ENCODE measurements around the gene NPFF. TPM values are rescaled to one million over a fixed set of nuclear protein-coding genes. Genes with fewer than 3 reads are reported as not detected.

Gene NPFF
- total RNA-seq, 1 donor from 2014 or later, result not detected

- H3K4me1 Mint-ChIP-seq, result no peaks in the 10 kb centered on the region
- H3K9me3 Mint-ChIP-seq, result no peaks in the 10 kb centered on the region
- no peak overlapping the region for H3K27ac Mint-ChIP-seq
- no peaks in the 10 kb centered on the region for H3K27me3 Mint-ChIP-seq (ENCODE audit: low read depth)
- no peak overlapping the region for H3K4me3 Mint-ChIP-seq
- peaks cover 27% of the 10 kb centered on the region for H3K36me3 Mint-ChIP-seq
- no peak for TF ChIP-seq CTCF (IDR thresholded peaks at IDR 0.05; ENCODE audit: unreplicated experiment)
- no peak for DNase-seq (ENCODE audit: low spot score in 2 of 2, unreplicated experiment in 2 of 2)
These were observed 15.8 kb upstream of the NPFF start for GRCh38 chr12:53523131-53523530.

GRCh38 chr12:53518381-53518780, 11.1 kb upstream of the NPFF start:
- Mint-ChIP-seq H3K9me3 (no peaks in the 10 kb centered on the region), H3K36me3 (peaks cover 39% of the 10 kb centered on the region), H3K27me3 (ENCODE audit: low read depth) (no peaks in the 10 kb centered on the region), H3K4me3 (no peak overlapping the region), H3K27ac (no peak overlapping the region), H3K4me1 (no peaks in the 10 kb centered on the region)
- no peak for TF ChIP-seq CTCF (IDR thresholded peaks at IDR 0.05; ENCODE audit: unreplicated experiment)
- no peak for DNase-seq (ENCODE audit: low spot score in 2 of 2, unreplicated experiment in 2 of 2)

- Mint-ChIP-seq H3K9me3 (no peaks in the 10 kb centered on the region), H3K27ac (no peak overlapping the region), H3K27me3 (ENCODE audit: low read depth) (no peaks in the 10 kb centered on the region), H3K4me3 (no peak overlapping the region), H3K4me1 (no peaks in the 10 kb centered on the region), H3K36me3 (peaks cover 33% of the 10 kb centered on the region)
- TF ChIP-seq CTCF (IDR thresholded peaks at IDR 0.05; ENCODE audit: unreplicated experiment), result no peak
- DNase-seq (ENCODE audit: low spot score in 2 of 2, unreplicated experiment in 2 of 2), result no peak
These were observed 9.6 kb upstream of the NPFF start for GRCh38 chr12:53516758-53517455.

DNA sequence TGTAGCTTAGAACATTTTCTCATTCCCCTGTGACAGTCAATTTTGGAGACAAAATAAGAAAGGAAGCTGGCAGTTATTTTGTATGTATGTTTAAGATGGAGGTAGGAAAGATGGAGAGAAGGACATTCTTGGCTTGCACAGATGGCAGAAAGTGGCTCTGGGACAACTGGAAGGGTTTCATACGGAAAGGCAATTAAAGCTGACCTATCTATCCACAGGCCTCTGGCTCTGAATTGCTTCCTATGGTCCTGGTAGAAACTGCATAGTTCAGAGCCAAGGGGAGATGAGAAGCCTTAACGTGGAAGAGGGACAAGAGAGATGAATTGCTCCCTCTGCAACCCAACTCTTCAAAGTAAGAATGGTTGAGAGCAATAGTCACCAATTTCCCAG, 8.0 kb upstream of the NPFF start:
- Mint-ChIP-seq H3K36me3 (peaks cover 26% of the 10 kb centered on the region), H3K27ac (no peak overlapping the region), H3K9me3 (no peaks in the 10 kb centered on the region), H3K4me1 (no peaks in the 10 kb centered on the region), H3K4me3 (no peak overlapping the region), H3K27me3 (ENCODE audit: low read depth) (no peaks in the 10 kb centered on the region)
- DNase-seq (ENCODE audit: low spot score in 2 of 2, unreplicated experiment in 2 of 2), result no peak
- TF ChIP-seq CTCF (IDR thresholded peaks at IDR 0.05; ENCODE audit: unreplicated experiment), result no peak

DNA sequence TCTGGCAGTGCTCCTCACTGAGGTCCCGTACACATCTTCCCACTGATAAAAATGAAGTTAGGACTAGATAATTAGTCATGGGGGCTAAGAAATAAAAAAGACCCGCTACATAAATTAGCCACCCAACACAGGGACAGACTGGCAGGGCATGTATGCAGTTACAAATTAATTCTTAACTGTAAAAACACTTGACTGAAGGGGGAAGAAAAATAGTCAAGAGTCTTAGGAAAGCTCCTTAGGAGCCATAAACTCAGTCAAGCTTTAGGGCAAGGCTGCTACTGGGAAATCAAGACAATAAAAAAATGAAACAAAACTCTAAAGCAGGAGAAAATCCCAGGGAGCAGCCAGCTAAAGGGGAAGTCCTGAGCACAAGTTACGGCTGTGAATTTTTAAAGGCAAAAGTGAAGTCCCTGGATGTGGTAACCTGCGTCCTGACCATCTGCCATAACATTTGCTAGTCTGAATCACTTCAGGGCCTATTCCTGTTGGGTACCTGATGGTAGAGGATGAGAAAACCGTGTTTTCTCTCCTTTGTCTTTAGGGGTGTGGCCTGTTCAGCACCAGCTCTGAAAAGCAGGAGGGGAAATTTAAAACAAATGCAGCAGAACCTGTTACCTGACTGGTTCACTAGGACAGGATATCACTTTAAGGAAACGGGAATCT, 7.5 kb upstream of the NPFF start:
- no peaks in the 10 kb centered on the region for H3K4me1 Mint-ChIP-seq
- TF ChIP-seq CTCF (IDR thresholded peaks at IDR 0.05; ENCODE audit: unreplicated experiment), result no peak
- H3K4me3 Mint-ChIP-seq, result no peak overlapping the region
- peaks cover 22% of the 10 kb centered on the region for H3K36me3 Mint-ChIP-seq
- no peak for DNase-seq (ENCODE audit: low spot score in 2 of 2, unreplicated experiment in 2 of 2)
- no peak overlapping the region for H3K27ac Mint-ChIP-seq
- H3K27me3 Mint-ChIP-seq (ENCODE audit: low read depth), result no peaks in the 10 kb centered on the region
- no peaks in the 10 kb centered on the region for H3K9me3 Mint-ChIP-seq

Measured in mesothelial cell of epicardium (in vitro differentiated cells).